ENCODE measurements around the gene CDH23. TPM values are rescaled to one million over a fixed set of nuclear protein-coding genes. Genes with fewer than 3 reads are reported as not detected.

Gene CDH23
- total RNA-seq, 1 donor, result 0.36 TPM

- H3K4me2 ChIP-seq (ENCODE audit: insufficient read depth, low read length), result no peak overlapping the region
- no peaks in the 10 kb centered on the region for H3K36me3 ChIP-seq (ENCODE audit: insufficient read depth, low read length)
- H3K4me1 ChIP-seq (ENCODE audit: insufficient read depth, low read length), result peaks cover 3% of the 10 kb centered on the region
Measured at GRCh38 chr10:71621231-71622153, 224.8 kb downstream of the CDH23 start.

GRCh38 chr10:71622154-71622526 lies 225.4 kb downstream of the CDH23 start:
- no peak overlapping the region for H2AFZ ChIP-seq (ENCODE audit: low read length)
- no peaks in the 10 kb centered on the region for H3K79me2 ChIP-seq (ENCODE audit: insufficient read depth, low read length)
- no peak overlapping the region for H3K27ac ChIP-seq (ENCODE audit: low read depth, low read length)
- H3K36me3 ChIP-seq (ENCODE audit: insufficient read depth, low read length), result no peaks in the 10 kb centered on the region
- TF ChIP-seq CTCF (IDR thresholded peaks at IDR 0.05; ENCODE audit: extremely low read depth, low read depth, low read length), result no peak
- peak; percentile 82 for DNase-seq (ENCODE audit: insufficient read length, low spot score, missing footprints)
- H3K27me3 ChIP-seq (ENCODE audit: insufficient read depth, low read length), result peaks cover 14% of the 10 kb centered on the region
- no peak overlapping the region for H3K4me3 ChIP-seq (ENCODE audit: insufficient read depth, low read length)
- no peaks in the 10 kb centered on the region for H4K20me1 ChIP-seq (ENCODE audit: insufficient read depth, low read length)
- peaks cover 3% of the 10 kb centered on the region for H3K4me1 ChIP-seq (ENCODE audit: insufficient read depth, low read length)
- peaks cover 2% of the 10 kb centered on the region for H3K9me3 ChIP-seq (ENCODE audit: low read depth, low read length)
- H3K4me2 ChIP-seq (ENCODE audit: insufficient read depth, low read length), result no peak overlapping the region

More at GRCh38 chr10:71621231-71622153, 224.8 kb downstream of the CDH23 start:
- Histone ChIP-seq H3K4me3 (ENCODE audit: insufficient read depth, low read length) (no peak overlapping the region), H2AFZ (ENCODE audit: low read length) (no peak overlapping the region), H3K79me2 (ENCODE audit: insufficient read depth, low read length) (no peaks in the 10 kb centered on the region), H4K20me1 (ENCODE audit: insufficient read depth, low read length) (no peaks in the 10 kb centered on the region), H3K27me3 (ENCODE audit: insufficient read depth, low read length) (peaks cover 14% of the 10 kb centered on the region), H3K9me3 (ENCODE audit: low read depth, low read length) (peaks cover 2% of the 10 kb centered on the region), H3K27ac (ENCODE audit: low read depth, low read length) (no peak overlapping the region)
- no peak for TF ChIP-seq CTCF (IDR thresholded peaks at IDR 0.05; ENCODE audit: extremely low read depth, low read depth, low read length)
- DNase-seq (ENCODE audit: insufficient read length, low spot score, missing footprints), result peak; percentile 76

- Histone ChIP-seq H3K4me3 (ENCODE audit: insufficient read depth, low read length) (no peak overlapping the region), H4K20me1 (ENCODE audit: insufficient read depth, low read length) (no peaks in the 10 kb centered on the region), H2AFZ (ENCODE audit: low read length) (no peak overlapping the region), H3K4me1 (ENCODE audit: insufficient read depth, low read length) (peaks cover 3% of the 10 kb centered on the region), H3K27ac (ENCODE audit: low read depth, low read length) (no peak overlapping the region), H3K79me2 (ENCODE audit: insufficient read depth, low read length) (no peaks in the 10 kb centered on the region), H3K27me3 (ENCODE audit: insufficient read depth, low read length) (peaks cover 14% of the 10 kb centered on the region), H3K4me2 (ENCODE audit: insufficient read depth, low read length) (no peak overlapping the region), H3K9me3 (ENCODE audit: low read depth, low read length) (no peaks in the 10 kb centered on the region), H3K36me3 (ENCODE audit: insufficient read depth, low read length) (no peaks in the 10 kb centered on the region)
- TF ChIP-seq CTCF (IDR thresholded peaks at IDR 0.05; ENCODE audit: extremely low read depth, low read depth, low read length), result no peak
- no peak for DNase-seq (ENCODE audit: insufficient read length, low spot score, missing footprints)
Measured at GRCh38 chr10:71622616-71623015, 225.9 kb downstream of the CDH23 start.
